DOHH2 (cell line): Measurements from ENCODE around the gene SMIM8.

Experiments
- H3F3A ChIP-seq: fragments of 200-600 bp; sonication (generic), shearing (Covaris generic); 2 replicates; pipeline ENCODE4 v1.6.0; 2016; ENCODE audit warnings: antibody characterized with exemption, mild to moderate bottlenecking; ENCODE audit not compliant: control insufficient read depth, insufficient read depth
- H3K27ac ChIP-seq: fragments of 200-600 bp; sonication (generic); 2 replicates; pipeline ENCODE4 v1.5.1; 2014; ENCODE audit warnings: low read depth, mild to moderate bottlenecking, low read length, moderate library complexity
- H3K27me3 ChIP-seq: fragments of 200-600 bp; sonication (generic); 2 replicates; pipeline ENCODE4 v1.6.1; 2014; ENCODE audit warnings: mild to moderate bottlenecking, low read length, mixed read lengths; ENCODE audit not compliant: control insufficient read depth
- H3K36me3 ChIP-seq: fragments of 200-600 bp; sonication (generic); 2 replicates; pipeline ENCODE4 v1.6.1; 2014; ENCODE audit warnings: mild to moderate bottlenecking, low read length, moderate library complexity, mixed read lengths; ENCODE audit not compliant: control insufficient read depth
- H3K4me1 ChIP-seq: fragments of 200-600 bp; sonication (generic); 2 replicates; pipeline ENCODE4 v1.6.1; 2014; ENCODE audit warnings: mild to moderate bottlenecking, low read length, mixed read lengths; ENCODE audit not compliant: control insufficient read depth
- H3K4me2 ChIP-seq: fragments of 200-600 bp; sonication (generic); 2 replicates; pipeline ENCODE4 v1.6.0; 2014; ENCODE audit warnings: mild to moderate bottlenecking, low read length, moderate library complexity
- H3K4me3 ChIP-seq: fragments of 200-600 bp; sonication (generic); 2 replicates; pipeline ENCODE4 v1.5.1; 2014; ENCODE audit warnings: mild to moderate bottlenecking, low read length, mixed read lengths
- H3K79me2 ChIP-seq: fragments of 200-600 bp; sonication (generic); 2 replicates; pipeline ENCODE4 v1.6.1; 2014; ENCODE audit warnings: mild to moderate bottlenecking, low read length, mixed read lengths; ENCODE audit not compliant: control insufficient read depth
- H3K9me2 ChIP-seq: fragments of 200-600 bp; sonication (generic); replicated peaks from 2 replicates; pipeline ENCODE4 v1.6.1; 2014; ENCODE audit warnings: mild to moderate bottlenecking, low read length, mixed read lengths; ENCODE audit not compliant: control insufficient read depth
- H3K9me3 ChIP-seq: fragments of 200-600 bp; sonication (generic); 2 replicates; pipeline ENCODE4 v1.6.1; 2014; ENCODE audit warnings: antibody characterized with exemption, low read length, mixed read lengths; ENCODE audit not compliant: control insufficient read depth, insufficient read depth
- H4K20me1 ChIP-seq: fragments of 200-600 bp; sonication (generic); 2 replicates; pipeline ENCODE4 v1.6.0; 2014; ENCODE audit warnings: low read depth, mild to moderate bottlenecking, antibody characterized with exemption, low read length, moderate library complexity; ENCODE audit not compliant: control insufficient read depth, insufficient read depth
- EZH2phosphoT487 ChIP-seq: fragments of 200-600 bp; sonication (generic); IDR thresholded peaks from 2 replicates; pipeline ENCODE4 v1.6.1; 2017; ENCODE audit warnings: borderline replicate concordance, mild to moderate bottlenecking, antibody characterized with exemption, low read length, moderate library complexity, mixed read lengths
- TF ChIP-seq, protein P1 (sequence below): fragments of 200-600 bp; sonication (generic); IDR thresholded peaks from one replicate; pipeline ENCODE4 v1.5.1; 2014; ENCODE audit warnings: antibody characterized with exemption, mild to moderate bottlenecking, low read depth, low read length; ENCODE audit not compliant: poor library complexity, severe bottlenecking

Gene SMIM8

DNA sequence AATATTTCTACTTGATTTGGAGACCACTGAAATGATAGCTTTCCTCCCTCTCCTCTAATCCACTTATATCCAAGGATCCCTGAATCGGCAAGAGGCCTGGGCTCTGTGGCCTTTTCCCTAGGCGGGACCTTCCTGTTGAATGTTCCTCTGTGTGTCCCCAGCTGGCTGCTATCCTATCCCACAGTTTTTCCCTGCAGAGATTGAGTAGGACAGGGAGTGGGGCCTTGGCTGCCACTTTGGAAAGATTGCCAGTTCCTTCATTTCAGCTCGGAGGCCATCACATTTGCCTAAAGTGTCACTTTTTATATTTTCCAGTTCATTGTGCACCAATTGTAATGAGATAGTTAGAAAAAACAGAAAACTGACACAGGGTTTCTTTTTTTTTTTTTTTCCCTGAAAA, 38.9 kb upstream of the SMIM8 start:
- no peaks in the 10 kb centered on the region for H3F3A ChIP-seq
- no peaks in the 10 kb centered on the region for H3K79me2 ChIP-seq
- H3K9me3 ChIP-seq: no peaks in the 10 kb centered on the region
- H3K4me3 ChIP-seq: no peak overlapping the region
- TF ChIP-seq, protein P1, sequence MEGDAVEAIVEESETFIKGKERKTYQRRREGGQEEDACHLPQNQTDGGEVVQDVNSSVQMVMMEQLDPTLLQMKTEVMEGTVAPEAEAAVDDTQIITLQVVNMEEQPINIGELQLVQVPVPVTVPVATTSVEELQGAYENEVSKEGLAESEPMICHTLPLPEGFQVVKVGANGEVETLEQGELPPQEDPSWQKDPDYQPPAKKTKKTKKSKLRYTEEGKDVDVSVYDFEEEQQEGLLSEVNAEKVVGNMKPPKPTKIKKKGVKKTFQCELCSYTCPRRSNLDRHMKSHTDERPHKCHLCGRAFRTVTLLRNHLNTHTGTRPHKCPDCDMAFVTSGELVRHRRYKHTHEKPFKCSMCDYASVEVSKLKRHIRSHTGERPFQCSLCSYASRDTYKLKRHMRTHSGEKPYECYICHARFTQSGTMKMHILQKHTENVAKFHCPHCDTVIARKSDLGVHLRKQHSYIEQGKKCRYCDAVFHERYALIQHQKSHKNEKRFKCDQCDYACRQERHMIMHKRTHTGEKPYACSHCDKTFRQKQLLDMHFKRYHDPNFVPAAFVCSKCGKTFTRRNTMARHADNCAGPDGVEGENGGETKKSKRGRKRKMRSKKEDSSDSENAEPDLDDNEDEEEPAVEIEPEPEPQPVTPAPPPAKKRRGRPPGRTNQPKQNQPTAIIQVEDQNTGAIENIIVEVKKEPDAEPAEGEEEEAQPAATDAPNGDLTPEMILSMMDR: no peak
- no peak for TF ChIP-seq EZH2phosphoT487
- H3K27me3 ChIP-seq: peaks cover 25% of the 10 kb centered on the region
- no peak overlapping the region for H3K4me2 ChIP-seq
- no peaks in the 10 kb centered on the region for H3K36me3 ChIP-seq
- H3K4me1 ChIP-seq: peaks cover 4% of the 10 kb centered on the region; the same call in 1 of the 2 replicates
- H4K20me1 ChIP-seq: no peaks in the 10 kb centered on the region
- no peaks in the 10 kb centered on the region for H3K9me2 ChIP-seq
- H3K27ac ChIP-seq: no peak overlapping the region

DNA sequence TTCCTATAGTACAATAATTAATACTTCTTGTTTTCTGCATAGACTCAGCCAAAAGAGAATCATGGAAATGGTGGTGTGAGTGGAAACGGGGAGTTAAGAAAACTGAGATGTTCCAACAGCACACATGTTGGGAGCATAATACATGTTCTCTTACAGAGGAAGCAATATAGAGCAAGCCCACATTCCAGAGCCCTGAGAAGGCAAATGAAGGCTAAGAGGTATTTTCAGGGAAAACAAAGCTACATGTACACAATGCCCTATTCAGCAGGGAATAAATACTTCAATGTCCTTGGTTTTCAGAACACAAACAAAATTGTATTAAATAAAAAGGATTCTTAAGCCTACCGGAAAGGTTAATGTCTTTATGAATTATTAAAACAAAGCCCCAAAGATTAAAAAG, 35.1 kb upstream of the SMIM8 start:
- no peaks in the 10 kb centered on the region for H3K9me2 ChIP-seq
- H3F3A ChIP-seq: no peaks in the 10 kb centered on the region

GRCh38 chr6:87289571-87289970, 32.8 kb upstream of the SMIM8 start:
- Histone ChIP-seq H4K20me1 (no peaks in the 10 kb centered on the region), H3K4me3 (no peak overlapping the region), H3K9me3 (no peaks in the 10 kb centered on the region), H3K79me2 (no peaks in the 10 kb centered on the region), H3K27me3 (peaks cover 25% of the 10 kb centered on the region), H3K36me3 (no peaks in the 10 kb centered on the region), H3F3A (no peaks in the 10 kb centered on the region), H3K4me1 (no peaks in the 10 kb centered on the region), H3K27ac (no peak overlapping the region), H3K4me2 (no peak overlapping the region), H3K9me2 (no peaks in the 10 kb centered on the region)
- TF ChIP-seq, protein P1: no peak
- no peak for TF ChIP-seq EZH2phosphoT487

More for the DNA sequence above, 35.1 kb upstream of the SMIM8 start:
- Histone ChIP-seq H3K27me3 (peaks cover 23% of the 10 kb centered on the region), H3K36me3 (no peaks in the 10 kb centered on the region), H4K20me1 (no peaks in the 10 kb centered on the region), H3K4me3 (no peak overlapping the region), H3K4me2 (no peak overlapping the region), H3K79me2 (no peaks in the 10 kb centered on the region), H3K9me3 (no peaks in the 10 kb centered on the region), H3K4me1 (no peaks in the 10 kb centered on the region), H3K27ac (no peak overlapping the region)
- TF ChIP-seq, protein P1: no peak
- no peak for TF ChIP-seq EZH2phosphoT487

GRCh38 chr6:87291883-87292282, 30.5 kb upstream of the SMIM8 start:
- Histone ChIP-seq H3K4me1 (no peaks in the 10 kb centered on the region), H3K9me3 (no peaks in the 10 kb centered on the region), H3F3A (no peaks in the 10 kb centered on the region), H3K27me3 (peaks cover 25% of the 10 kb centered on the region), H3K9me2 (no peaks in the 10 kb centered on the region), H3K79me2 (no peaks in the 10 kb centered on the region), H3K4me3 (no peak overlapping the region), H4K20me1 (no peaks in the 10 kb centered on the region), H3K27ac (no peak overlapping the region), H3K36me3 (no peaks in the 10 kb centered on the region), H3K4me2 (no peak overlapping the region)
- TF ChIP-seq EZH2phosphoT487: no peak
- TF ChIP-seq, protein P1: no peak
